NCI-H446 (cell line): Measurements from ENCODE around the gene LAYN.

ENCODE experiments used
- DNase-seq, 2 experiments: peaks; one replicate each; lab custom pipeline; 2025; lab: John Stamatoyannopoulos, UW

The LAYN gene

DNA sequence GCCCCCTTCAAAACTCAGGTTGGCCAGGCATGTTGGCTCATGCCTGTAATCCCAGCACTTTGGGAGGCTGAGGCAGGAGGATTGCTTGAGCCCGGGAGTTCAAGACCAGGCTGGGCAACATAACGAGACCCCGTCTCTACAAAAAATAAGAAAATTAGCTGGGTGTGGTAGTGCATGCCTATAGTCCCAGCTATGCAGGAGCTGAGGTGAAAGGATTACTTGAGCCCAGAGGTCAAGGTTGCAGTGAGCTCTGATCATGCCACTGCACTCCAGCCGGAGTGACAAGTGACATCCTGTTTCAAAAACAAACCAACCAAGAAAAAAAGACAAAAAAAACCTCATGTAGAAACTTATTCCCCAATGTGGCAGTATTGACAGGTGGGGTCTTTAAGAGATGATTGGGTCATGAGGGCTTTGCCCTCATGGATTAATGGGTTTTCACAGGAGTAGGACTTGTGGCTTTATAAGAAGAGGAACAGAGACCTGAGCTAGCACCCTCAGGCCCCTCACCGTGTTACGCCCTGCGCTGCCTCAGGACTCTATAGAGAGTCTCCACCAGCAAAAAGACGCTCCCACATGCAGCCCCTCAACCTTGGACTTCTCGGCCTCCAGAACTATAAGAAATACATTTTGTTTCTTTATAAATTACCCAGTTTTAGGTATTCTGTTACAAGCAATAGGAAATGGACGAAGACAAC is 22.3 kb downstream of the LAYN start:
- DNase-seq = no peak

DNA sequence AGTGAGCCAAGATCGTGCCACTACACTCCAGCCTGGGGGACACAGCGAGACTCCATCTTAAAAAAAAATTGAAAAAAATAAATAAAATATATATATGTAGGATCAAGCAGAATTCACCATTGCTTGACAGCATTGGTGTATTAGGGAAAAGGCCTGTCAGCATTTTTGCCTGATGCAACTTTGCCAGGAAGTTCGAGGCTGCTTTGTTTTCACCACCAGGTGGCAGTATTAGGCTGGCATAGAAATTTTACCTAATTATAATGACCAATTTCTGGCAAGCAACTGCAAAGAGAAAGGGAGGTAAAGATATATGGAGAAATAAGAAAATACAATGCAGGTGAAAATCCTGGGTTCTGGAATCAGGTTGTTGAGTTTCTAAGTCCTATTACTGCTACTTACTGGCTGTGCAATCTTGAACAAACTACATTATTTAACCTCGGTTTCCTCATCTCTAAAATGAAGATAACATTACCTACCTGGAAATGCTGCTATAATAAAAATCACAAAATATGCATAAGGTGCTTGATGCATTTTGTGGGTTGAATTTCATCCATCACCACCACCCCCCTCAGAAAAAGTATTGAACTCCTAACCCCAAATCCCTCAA is 24.7 kb downstream of the LAYN start:
- DNase-seq = peak; percentile 64 to 87

DNA sequence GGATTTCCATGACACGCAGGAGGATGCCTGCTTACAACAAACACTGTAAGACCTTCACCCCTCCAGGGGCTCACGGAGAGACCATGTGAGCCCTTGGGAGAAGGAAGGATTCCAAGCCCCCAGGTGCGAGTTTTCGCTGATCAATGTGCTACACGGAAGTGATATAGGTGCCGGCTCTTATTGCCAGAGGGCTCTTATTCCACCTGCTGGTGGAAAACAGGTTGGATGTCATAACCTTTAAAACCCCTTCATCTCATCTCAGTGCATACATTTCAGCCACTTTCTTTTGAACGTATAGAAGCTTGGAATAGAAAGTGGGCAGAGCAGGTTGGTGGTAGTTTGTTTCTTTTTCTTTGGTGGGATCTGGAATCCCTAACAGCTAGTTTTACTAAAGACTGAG is 25.8 kb downstream of the LAYN start:
- DNase-seq = no peak

DNA sequence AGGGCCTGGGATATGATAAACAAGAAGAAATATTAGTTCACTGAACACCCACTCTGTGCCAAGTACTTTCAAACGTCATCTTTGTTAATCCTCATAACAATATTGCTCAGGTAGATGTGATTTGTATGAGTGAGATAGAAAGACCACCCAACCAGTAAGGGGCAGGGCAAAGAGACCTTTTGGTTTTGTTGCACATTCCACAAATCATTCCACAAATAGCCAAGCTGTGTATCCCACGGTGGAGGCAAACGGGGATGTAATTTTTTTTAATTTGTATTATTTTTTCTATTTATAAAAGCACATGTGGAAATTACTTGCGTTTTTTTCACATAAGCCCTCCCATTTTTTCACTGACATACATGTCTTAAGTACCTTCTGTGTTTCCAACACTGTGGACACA is 29.0 kb downstream of the LAYN start:
- no peak for DNase-seq

DNA sequence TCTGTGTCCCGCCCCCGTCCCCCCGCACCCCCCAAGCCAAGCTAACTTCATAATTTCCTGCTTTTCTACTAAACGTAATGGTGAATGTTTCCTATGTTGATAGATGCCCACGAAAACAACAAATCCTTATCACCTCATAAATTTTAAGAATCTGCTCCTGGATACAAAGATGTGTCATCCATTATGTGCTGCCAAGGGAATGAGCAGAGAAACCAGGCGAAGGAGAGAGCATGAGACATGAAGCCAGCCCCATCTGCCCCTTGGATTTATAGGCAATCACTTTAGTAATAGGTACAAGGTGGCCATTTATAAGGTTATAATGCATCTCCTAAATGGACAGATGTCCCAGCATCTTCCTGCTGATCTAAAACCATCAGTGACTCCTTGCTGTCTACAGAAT is 30.3 kb downstream of the LAYN start:
- no peak for DNase-seq

DNA sequence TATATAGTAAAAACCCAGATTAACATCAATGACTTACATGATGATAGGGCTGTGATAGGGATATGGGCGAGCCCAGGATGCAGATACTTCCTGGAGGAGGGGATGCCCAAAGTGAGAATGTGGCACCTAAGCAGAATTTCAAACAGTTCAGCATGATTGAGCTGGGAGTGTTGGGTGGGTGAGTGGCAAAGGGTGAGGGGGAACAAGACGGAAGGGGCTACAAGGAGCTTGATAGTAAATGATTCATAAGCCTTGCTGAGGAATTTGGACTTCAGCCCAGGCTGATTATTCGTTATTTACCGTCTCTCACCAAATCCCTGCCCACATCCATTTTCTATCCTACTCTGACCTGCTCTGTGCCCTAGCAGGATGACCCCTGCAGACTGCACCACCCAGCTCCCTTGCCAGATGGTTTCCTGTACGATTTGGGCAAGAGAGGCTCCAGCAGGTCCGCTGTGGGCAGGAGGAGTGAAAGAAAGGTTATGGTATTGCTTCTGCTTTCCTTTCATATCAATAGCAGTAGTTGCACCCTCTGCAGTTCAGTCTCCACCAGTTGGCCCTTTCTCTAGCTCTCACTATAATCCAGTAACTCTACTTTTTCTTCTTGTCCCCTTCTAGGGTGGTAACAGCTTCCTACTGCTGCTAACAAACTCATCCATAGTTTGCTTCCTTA is 31.4 kb downstream of the LAYN start:
- no peak for DNase-seq

DNA sequence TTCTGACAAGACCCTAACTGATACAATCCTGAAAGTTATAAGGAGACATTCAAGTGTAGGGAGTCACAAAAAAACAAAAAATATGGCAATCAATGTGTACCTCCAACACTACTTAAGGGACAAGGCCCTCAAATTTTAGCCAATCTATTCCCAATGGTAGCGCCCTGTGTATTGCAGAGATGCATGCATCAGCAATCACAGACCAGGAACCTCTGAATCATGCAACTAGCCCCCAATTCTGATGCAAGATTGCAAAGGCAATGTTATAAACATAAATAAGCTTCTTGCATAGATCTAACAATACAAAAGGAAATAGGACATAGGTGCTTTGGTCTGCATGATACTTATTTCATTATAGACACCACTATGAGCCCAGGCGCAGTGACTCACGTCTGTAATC is 32.1 kb downstream of the LAYN start:
- DNase-seq = no peak

DNA sequence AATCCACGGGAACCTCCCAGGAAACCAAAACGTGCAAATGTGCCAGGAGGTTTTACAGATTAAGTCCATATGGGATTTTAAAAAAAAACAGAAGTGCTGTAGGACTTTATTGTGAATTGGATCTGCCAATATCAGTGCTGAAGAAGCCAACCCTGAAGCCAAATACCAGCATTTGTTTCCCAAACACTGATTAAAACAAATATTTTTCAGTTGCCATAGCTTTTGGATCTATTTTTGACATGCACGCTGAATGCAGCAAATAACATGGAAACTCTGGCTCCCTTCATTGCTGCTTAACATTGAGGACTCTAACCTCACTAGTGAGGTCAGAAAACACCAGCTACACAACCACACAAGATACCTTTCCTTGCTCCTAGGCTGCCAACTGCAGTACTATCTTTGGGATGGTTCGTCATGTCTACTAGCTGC is 33.3 kb downstream of the LAYN start:
- DNase-seq = peak; percentile 5 to 14

DNA sequence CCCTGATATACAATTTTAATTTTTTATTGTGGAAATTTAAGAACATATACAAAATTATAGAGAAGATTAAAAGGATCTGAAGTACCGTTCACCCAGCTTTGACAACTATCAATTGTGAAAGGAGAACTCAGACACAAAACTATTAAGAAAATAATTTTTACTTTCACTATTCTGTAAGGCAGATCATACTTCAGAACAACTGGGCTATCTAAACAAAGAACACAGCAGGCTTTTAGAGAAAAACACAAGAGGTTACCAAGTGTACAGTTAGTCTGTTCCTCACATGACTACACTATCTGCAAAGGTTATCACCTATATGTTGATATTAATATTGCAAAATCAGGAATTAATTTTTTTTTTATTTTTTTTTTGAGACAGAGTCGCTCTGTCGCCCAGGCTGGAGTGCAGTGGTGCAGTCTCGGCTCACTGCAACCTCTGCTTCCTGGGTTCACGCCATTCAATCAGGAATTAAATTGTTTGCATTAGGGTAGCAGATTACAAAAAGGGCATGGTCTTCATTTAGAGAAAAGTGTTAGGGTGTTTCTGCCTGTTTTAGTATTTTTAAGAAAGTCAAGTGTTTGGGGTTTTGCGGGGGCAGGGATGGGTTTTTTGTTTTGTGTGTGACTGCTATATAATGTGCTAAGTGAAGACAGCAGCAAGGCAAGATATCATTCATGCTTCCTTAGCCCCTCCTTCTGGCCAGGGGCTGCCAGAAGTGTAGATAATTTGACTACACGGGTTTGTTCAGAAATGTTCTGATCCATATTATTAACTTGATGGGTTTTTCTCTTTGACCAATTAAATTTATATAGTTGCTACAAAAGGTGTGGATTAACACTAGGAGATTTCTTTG is 34.1 kb downstream of the LAYN start:
- DNase-seq = no peak

DNA sequence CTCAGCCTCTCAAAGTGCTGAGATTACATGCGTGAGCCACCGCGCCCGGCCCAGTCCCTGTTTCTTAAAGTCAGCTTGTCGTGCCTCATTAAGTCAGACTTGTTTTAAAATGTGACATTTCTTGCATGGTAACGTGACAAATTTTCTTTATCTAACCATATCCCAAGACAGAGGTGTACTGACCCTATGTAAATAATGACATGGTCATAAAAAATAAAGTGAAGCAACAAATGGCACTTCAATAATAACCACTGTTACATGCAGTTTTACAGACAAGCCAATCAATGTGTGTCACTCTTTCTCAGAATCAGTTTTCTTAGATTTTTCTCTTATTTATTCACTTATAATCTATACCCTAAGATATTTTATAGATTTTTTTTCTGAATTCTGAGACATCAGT is 35.2 kb downstream of the LAYN start:
- no peak for DNase-seq

DNA sequence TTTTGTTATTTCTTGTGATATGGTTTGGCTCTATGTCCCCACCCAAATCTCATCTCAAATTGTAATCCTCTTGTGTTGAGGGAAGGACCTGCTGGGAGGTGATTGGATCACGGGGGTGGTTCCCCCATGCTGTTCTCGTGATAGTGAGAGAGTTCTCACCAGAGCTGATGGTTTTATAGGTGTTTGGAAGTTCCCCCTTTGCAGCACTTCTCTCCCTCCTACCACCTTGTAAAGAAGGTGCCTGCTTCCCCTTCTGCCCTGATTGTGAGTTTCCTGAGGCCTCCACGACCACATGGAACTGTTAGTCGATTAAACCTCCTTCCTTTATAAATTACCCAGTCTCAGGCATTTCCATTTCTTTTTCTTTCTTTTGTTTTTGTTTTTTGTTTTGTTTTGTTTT is 37.3 kb downstream of the LAYN start:
- DNase-seq = no peak

DNA sequence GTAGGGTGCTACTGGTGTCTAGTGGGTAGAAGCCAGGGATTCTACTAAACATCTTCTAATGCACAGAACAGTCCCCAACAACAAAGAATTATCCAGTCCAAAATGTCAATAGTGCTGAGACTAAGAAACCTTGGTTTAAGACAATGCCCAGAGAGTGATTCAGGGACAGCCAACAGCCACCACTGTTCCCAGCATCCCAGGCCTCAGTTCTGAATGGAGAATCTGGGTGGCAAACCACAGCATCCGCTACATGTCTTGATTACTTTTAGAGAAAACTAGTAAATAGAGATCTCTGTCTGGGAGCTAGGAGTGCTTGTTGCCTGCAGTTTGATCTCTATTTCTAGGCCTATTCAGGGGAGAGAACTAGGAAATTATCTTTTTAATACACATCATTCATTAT is 40.8 kb downstream of the LAYN start:
- no peak for DNase-seq

DNA sequence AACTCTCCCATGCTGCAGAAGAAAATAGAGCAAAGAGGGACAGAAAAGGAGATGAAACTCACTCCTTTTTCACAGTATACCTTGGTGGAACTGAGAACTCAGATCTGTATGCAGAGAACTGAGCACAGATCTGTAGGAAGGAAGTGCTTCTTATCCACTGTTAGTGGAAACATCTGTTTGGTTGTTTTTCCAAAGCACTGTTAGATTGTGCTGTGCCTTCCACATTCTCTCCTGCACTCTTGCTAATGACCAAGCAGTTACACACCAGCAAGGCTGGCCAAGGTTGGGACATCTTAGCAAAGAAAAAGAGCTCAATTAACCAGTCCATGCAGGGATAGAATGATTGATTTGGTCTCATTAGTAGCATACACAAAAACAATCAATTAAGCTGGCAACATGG is 41.6 kb downstream of the LAYN start:
- DNase-seq = no peak

DNA sequence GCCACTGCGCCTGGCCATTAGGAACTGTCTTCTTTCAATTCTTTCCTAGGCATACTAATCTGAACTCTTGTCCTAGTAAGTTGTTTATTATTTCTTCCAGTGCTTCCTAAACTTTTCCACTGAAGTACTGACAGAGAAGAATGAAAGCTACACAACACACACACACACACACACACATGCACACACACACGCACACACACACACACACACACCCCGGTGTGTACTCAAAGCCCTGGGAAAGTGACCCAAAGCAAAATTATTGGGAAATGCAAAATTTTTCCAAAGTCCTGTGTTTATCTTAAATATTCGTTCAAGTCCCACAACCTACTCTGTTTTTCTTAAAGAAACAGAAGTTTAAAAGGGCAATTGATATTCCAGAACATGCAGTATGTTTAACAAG is 42.4 kb downstream of the LAYN start:
- no peak for DNase-seq

DNA sequence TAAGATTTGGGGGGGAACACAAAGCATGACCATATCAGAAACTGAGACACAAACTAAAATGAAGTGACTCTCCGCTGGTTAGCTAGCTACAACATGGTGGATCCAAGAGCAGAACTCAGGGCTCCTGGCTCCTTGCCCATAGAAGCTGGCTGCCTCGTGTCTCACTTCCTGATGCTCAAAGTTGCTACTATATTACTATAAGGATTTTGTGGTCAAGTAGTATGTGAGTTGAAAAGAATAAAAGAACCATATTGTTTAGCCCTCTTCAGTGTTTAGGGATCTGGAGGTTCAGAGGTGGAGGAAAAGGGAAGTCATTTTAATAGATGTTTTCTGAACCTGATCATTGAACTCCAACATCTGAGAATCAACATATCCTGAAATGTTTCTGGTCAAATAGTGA is 44.9 kb downstream of the LAYN start:
- peak in 1 of 2 experiments; percentile 35 for DNase-seq

DNA sequence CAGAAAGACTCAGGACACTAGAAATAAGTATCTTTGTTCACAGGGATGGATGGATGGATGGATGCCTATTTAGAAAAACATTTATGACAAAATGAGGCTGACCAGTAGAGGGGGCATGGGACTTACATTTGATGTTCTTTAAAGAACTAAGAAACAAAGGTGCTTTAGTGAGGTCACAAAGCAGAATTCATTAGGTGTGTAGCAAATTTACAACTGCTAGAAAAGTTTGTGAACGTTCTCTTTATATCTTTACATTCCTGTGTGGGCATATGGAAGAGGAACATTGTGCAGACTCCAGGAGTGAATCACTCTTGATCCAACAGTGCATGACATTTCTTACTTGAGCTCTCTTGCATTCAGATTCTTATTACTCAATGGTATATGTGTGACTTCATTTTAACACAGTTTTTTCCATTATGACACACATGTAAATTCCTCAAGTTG is 45.9 kb downstream of the LAYN start:
- DNase-seq = peak; percentile 62 to 77

DNA sequence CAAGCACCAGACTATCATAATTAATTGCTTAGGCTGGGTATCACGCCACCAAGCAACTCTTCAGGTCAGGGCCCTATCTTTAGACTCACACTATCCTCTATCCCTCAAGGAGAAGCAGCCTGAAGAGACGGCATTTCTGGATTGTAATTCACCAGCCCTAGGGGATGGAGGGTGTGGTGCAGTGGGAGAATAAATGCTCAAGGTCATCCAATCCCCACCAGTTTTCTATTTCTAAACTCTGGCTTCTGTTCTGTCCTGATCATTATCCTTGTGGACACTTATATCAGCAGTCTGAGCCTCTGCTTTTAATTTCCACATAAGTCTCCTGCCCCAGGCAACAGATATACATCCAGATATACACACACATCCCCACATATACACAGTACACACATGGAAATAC is 48.6 kb downstream of the LAYN start:
- DNase-seq = no peak

DNA sequence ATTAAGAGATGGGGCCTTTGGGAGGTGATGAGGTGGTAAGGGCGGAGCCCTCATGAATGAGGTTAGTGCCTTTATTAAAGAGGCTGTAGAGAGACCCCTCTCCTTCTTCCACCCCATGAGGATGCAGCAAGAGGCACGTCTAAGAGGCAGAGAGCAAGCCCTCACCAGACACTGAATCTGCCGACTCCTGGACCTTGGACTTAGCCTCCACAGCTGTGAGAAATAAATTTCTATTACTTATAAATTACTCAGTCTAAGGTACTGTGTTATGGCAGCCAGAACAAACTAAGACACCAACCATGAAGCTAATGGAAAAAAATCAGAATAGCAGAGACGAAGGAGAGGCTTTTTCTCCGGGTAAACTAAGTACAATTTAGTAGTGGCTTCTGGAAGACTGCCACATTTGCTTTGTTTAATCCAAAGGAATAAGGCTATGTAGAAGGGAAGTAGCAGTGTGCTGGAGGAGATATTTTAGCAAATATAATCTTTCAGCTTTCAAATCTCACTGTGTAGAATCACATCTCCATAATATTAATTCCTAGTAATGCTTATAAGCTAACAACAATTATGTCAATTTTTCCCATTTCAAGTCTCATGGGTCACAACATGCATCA is 49.5 kb downstream of the LAYN start:
- DNase-seq = no peak

DNA sequence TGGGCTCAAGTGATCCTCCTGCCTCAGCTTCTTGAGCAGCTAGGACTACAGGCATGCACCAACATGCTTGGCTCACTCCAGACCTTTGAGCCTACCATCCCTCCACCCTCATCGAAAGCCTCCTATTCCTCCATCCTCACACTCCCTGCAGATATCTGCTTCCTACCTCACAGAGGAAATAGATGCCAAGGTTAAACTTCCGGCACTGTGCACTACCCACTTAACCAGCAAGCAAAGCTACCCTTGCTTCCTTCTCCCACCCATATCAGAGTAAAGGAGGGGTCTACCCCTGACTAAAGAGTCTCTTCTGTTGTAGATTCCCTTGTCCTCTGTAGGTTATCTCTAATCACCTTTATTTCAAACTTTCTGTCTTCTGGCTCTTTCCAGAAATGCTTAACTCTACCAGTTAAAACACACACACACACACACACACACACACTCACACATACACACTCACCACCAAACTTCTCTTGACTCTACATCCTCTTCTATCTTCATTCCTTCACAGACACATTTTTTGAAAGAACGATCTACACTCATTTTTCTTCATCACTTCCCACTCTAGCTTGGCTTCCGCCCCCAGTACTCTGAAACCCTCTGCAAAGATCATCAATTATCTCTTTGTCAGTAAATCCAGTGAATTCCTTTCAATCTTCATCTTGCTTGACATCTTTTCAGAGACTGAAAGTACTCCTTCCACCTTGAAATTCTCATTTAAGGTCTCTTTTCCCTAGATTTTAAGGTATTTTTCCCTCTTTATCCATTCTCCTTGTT is 50.9 kb downstream of the LAYN start:
- no peak for DNase-seq

DNA sequence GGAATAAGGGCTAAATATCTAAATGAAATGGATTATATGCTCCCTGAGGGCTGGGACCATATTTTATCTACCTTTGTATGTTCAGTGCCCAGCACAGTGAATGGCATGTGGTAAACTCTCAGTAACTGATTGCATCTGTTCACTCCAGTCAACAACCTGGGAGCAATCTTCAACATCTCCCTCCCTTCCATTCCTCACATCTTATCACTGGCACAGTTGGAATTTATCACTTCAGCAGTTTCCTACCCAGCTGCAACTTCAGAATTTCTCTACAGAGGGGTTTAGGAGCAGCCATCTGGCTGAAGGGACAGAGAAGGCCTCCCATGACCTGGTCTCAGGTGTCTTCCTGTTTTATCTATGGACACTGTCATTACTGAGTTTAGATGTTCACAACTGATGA is 52.0 kb downstream of the LAYN start:
- DNase-seq = no peak

DNA sequence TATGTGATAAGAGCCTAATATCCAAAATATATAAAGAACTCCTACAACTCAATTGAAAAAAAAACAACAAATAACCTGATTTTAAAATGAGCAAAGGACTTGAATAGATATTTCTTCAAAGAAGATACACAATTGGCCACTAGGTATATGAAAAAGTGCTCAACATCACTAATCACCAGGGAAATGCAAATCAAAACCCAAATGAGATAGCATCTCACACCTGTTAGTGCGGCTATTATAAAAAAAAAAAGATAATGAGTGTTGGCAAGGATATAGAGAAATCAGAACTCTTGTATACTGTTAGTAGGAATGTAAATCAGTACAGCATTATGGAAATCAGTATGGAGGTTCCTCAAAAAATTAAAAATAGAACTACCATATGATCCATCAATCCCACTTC is 55.8 kb downstream of the LAYN start:
- DNase-seq = no peak
